K562 (cell line): ENCODE data around the gene MEF2B. TPM values are rescaled to one million over a fixed set of nuclear protein-coding genes. Genes with fewer than 3 reads are reported as not detected.

Experiments used
- ARNT ChIP-seq, 2 experiments: fragments of 450-650 bp; IDR thresholded peaks; 2 replicates each; pipeline ENCODE4 v1.6.1; 2016; ENCODE audit warnings: mild to moderate bottlenecking in 1 of 2
- BRF1 ChIP-seq: IDR thresholded peaks from 3 replicates; pipeline ENCODE4 v1.6.1; 2011; ENCODE audit warnings: borderline replicate concordance, mild to moderate bottlenecking; ENCODE audit not compliant: insufficient read length; ENCODE audit errors: extremely low read depth
- CEBPB ChIP-seq: fragments of 450-650 bp; IDR thresholded peaks from 2 replicates; pipeline ENCODE4 v1.6.1; 2016; ENCODE audit warnings: missing genetic modification characterization, missing compliant biosample characterization
- CTCFL ChIP-seq: IDR thresholded peaks from 2 replicates; pipeline ENCODE4 v1.6.1; 2011; ENCODE audit warnings: borderline replicate concordance, low read depth, mild to moderate bottlenecking, moderate library complexity, low read length; ENCODE audit not compliant: insufficient read depth, poor library complexity, severe bottlenecking
- FOXK2 ChIP-seq, 2 experiments: fragments of 450-650 bp; IDR thresholded peaks in 1 of 2; conservative IDR thresholded peaks in 1 of 2; 2 replicates each; pipeline ENCODE4 v1.6.1; 2016; ENCODE audit warnings: low read depth in 2 of 2, mild to moderate bottlenecking in 1 of 2
- HMBOX1 ChIP-seq: sonication (generic); IDR thresholded peaks from 2 replicates; pipeline ENCODE4 v1.6.1; 2016
- KDM4B ChIP-seq, 2 experiments: fragments of 450-650 bp in 1 of 2; sonication (generic) in 1 of 2; IDR thresholded peaks; 2 replicates each; pipeline ENCODE4 v1.6.1; 2016 to 2017; ENCODE audit warnings: borderline replicate concordance in 2 of 2, antibody characterized with exemption in 1 of 2, low read depth in 1 of 2, mild to moderate bottlenecking in 1 of 2
- KLF1 ChIP-seq: fragments of 450-650 bp; IDR thresholded peaks from 2 replicates; pipeline ENCODE4 v1.6.1; 2016; ENCODE audit warnings: missing genetic modification characterization, missing compliant biosample characterization
- KLF13 ChIP-seq: fragments of 450-650 bp; IDR thresholded peaks from 2 replicates; pipeline ENCODE4 v1.6.1; 2016; ENCODE audit warnings: missing genetic modification characterization, low read depth, mild to moderate bottlenecking, missing compliant biosample characterization, moderate library complexity, borderline replicate concordance
- MCM2 ChIP-seq: fragments of 450-650 bp; IDR thresholded peaks from 2 replicates; pipeline ENCODE4 v1.6.1; 2017; ENCODE audit warnings: low read depth, mild to moderate bottlenecking
- MTA2 ChIP-seq: fragments of 450-650 bp; IDR thresholded peaks from 2 replicates; pipeline ENCODE4 v1.6.1; 2016; ENCODE audit warnings: low read depth
- NFIC ChIP-seq: fragments of 450-650 bp; IDR thresholded peaks from 2 replicates; pipeline ENCODE4 v1.6.1; 2017; ENCODE audit warnings: mild to moderate bottlenecking, inconsistent platforms
- NR2C1 ChIP-seq, 2 experiments: fragments of 450-650 bp; IDR thresholded peaks; 2 replicates each; pipeline ENCODE4 v1.6.1; 2017; ENCODE audit warnings: mild to moderate bottlenecking in 2 of 2, antibody characterized with exemption in 1 of 2, inconsistent platforms in 1 of 2, missing compliant biosample characterization in 1 of 2, missing genetic modification characterization in 1 of 2
- PHF8 ChIP-seq: fragments of 200-600 bp; sonication (generic); IDR thresholded peaks from 2 replicates; pipeline ENCODE4 v1.6.1; 2012; ENCODE audit warnings: mixed run types, mild to moderate bottlenecking, inconsistent platforms, low read length, moderate library complexity, borderline replicate concordance
- RBM22 ChIP-seq: fragments of 200-400 bp; formaldehyde crosslinking; IDR thresholded peaks from 2 replicates; pipeline ENCODE4 v1.6.1; 2018; ENCODE audit warnings: low read length, low read depth; ENCODE audit not compliant: poor library complexity, severe bottlenecking
- TBL1XR1 ChIP-seq, 2 experiments: IDR thresholded peaks; 2 replicates each; pipeline ENCODE4 v1.6.1; 2012; ENCODE audit warnings: improper control_type of control experiment in 2 of 2, low read length in 2 of 2, mild to moderate bottlenecking in 1 of 2
- TFAP4 ChIP-seq: sonication (generic); formaldehyde crosslinking; IDR thresholded peaks from 2 replicates; pipeline ENCODE4 v1.8.0; 2022; ENCODE audit warnings: missing genetic modification reagents, mild to moderate bottlenecking, moderate library complexity, borderline replicate concordance
- ZBTB7A ChIP-seq: IDR thresholded peaks from 2 replicates; pipeline ENCODE4 v1.6.1; 2011; ENCODE audit warnings: low read depth, mild to moderate bottlenecking, low read length, moderate library complexity, borderline replicate concordance; ENCODE audit not compliant: control insufficient read depth
- ZBTB9 ChIP-seq: fragments of 450-650 bp; formaldehyde crosslinking; IDR thresholded peaks from 2 replicates; pipeline ENCODE4 v1.4.0; 2020; ENCODE audit warnings: mild to moderate bottlenecking, moderate library complexity
- ZNF174 ChIP-seq: fragments of 250-450 bp; sonication (Bioruptor Pico); IDR thresholded peaks from 2 replicates; pipeline ENCODE4 v1.4.0; 2020; ENCODE audit warnings: mild to moderate bottlenecking
- ZZZ3 ChIP-seq: fragments of 450-650 bp; IDR thresholded peaks from 2 replicates; pipeline ENCODE4 v1.6.1; 2016; ENCODE audit warnings: antibody characterized with exemption, mild to moderate bottlenecking, moderate library complexity
- polyA plus RNA-seq, 8 experiments: library from polyadenylated mRNA; depleted of rRNA in 4 of 8; stranded (reverse) in 5 of 8; unstranded in 3 of 8; fragments of >200 nt; fragmentation: Nextera tagmentation in 2 of 8; fragmentation: Illumina TruSeq in 1 of 8; extraction: Ambion mirVana in 2 of 8; extraction: Trizol in 1 of 8; gene quantifications; 2 replicates each; pipeline versions ENCODE4 v1.2.1 to v1.2.3, GENCODE V29; 2011 to 2014; ENCODE audit warnings: inconsistent platforms in 1 of 8, missing spikeins in 1 of 8
- total RNA-seq, 7 experiments: library from RNA; depleted of rRNA in 6 of 7; stranded (reverse); fragments of >200 nt in 6 of 7; fragmentation: Illumina TruSeq in 2 of 7; extraction: Trizol in 2 of 7; gene quantifications; 2 replicates each; pipeline versions ENCODE4 v1.2.1 to v1.2.3, GENCODE V29; 2011 to 2021; ENCODE audit warnings: low replicate concordance in 1 of 7

Gene MEF2B
- total and polyA plus RNA-seq, 9 of the 15 experiments (the other 6 are each of a cell fraction or from before 2014, with no cell fraction given) = 0.14 to 1.9 (median 0.71) TPM; not detected in 3

- TF ChIP-seq MCM2 (no peak), KDM4B (IDR thresholded peaks at IDR 0.05; ENCODE audit: borderline replicate concordance in 2 of 2, low read depth in 1 of 2) (no peak), CTCFL (no peak), KLF13 (tag) (peak; percentile 68), NR2C1 (IDR thresholded peaks at IDR 0.05) (no peak), NR2C1 (tag; IDR thresholded peaks at IDR 0.05) (0 out of 2 replicates have a peak, but pooled peaks have one; percentile 33), KLF1 (tag) (no peak), TBL1XR1 (IDR thresholded peaks at IDR 0.05; ENCODE audit: low read length in 2 of 2) (no peak), ZZZ3 (no peak), ARNT (IDR thresholded peaks at IDR 0.05) (no peak; a peak in 1 of 4 replicates), RBM22 (peak; percentile 55), MTA2 (no peak), FOXK2 (conservative IDR thresholded peaks at IDR 0.05 in 1 of 2, IDR thresholded peaks at IDR 0.05 in 1 of 2; ENCODE audit: low read depth in 2 of 2) (no peak), BRF1 (no peak), CEBPB (peak; percentile 85), HMBOX1 (no peak), PHF8 (no peak), TFAP4 (CRISPR knock-in tag) (peak; percentile 90), NFIC (0 out of 2 replicates have a peak, but pooled peaks have one; percentile 4), ZNF174 (CRISPR knock-in tag) (no peak), ZBTB7A (no peak; the same call in 1 of the 2 replicates), ZBTB9 (CRISPR knock-in tag) (no peak)
Observed at GRCh38 chr19:19171821-19172532, 1.9 kb upstream of the MEF2B start (continued).
